Colonic mucosa (tissue), 4 donors: Measurements from ENCODE around the gene KRTAP10-4. TPM values are rescaled to one million over a fixed set of nuclear protein-coding genes. Genes with fewer than 3 reads are reported as not detected.
"Not testable (repeated sequence)": the region's sequence is repeated elsewhere in the genome, so short reads cannot be mapped to it uniquely, and the experiment has no call there.

Source experiments
- DNase-seq: peaks from one replicate; pipeline ENCODE4 v3.0.0-alpha.2; 2020
- H3K27ac ChIP-seq: fragments of 200-600 bp; one replicate; pipeline ENCODE4 v1.8.0; 2021
- H3K27me3 ChIP-seq: fragments of 200-600 bp; one replicate; pipeline ENCODE4 v1.8.0; 2021
- H3K36me3 ChIP-seq: fragments of 200-600 bp; one replicate; pipeline ENCODE4 v1.8.0; 2021
- H3K4me1 ChIP-seq: fragments of 200-600 bp; one replicate; pipeline ENCODE4 v1.8.0; 2021; ENCODE audit warnings: mild to moderate bottlenecking
- H3K4me3 ChIP-seq: fragments of 200-600 bp; one replicate; pipeline ENCODE4 v1.8.0; 2021
- H3K9ac ChIP-seq, 2 donors: one replicate each; pipeline ENCODE4 v1.7.0; 2013; ENCODE audit warnings: control low read depth in 2 of 2, low read depth in 2 of 2, low read length in 2 of 2
- H3K9me3 ChIP-seq: fragments of 200-600 bp; one replicate; pipeline ENCODE4 v1.8.0; 2021
- CTCF ChIP-seq: fragments of 200-600 bp; IDR thresholded peaks from one replicate; pipeline ENCODE4 v1.8.0; 2022; ENCODE audit warnings: antibody characterized with exemption, mild to moderate bottlenecking
- intact Hi-C: fragments of 100-400 bp; cut with DNase I; formaldehyde crosslinking; loops from one replicate; pipeline ENCODE4 v1.14.1; 2022
- total RNA-seq, 2 donors: library from RNA; stranded (reverse); fragmentation: NEBNext Ultra II Directional in 1 of 2; extraction: Animal tissue kit (Norgen Biotek cat#: 25700) in 1 of 2; gene quantifications; one replicate each; pipeline ENCODE4 v1.2.1, GENCODE V29; 2021
- donor health status: healthy.
- donor health status: DM: no; HTN: no; CAD: no.
- donor health status: DM: no; HTN: no; CAD: no.

The KRTAP10-4 gene, protein sequence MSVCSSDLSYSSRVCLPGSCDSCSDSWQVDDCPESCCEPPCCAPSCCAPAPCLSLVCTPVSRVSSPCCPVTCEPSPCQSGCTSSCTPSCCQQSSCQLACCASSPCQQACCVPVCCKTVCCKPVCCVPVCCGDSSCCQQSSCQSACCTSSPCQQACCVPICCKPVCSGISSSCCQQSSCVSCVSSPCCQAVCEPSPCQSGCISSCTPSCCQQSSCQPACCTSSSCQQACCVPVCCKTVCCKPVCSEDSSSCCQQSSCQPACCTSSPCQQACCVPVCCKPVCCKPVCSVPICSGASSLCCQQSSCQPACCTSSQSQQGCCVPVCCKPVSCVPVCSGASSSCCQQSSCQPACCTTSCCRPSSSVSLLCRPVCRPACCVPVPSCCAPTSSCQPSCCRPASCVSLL
- total RNA-seq: not detected

GRCh38 chr21:44573630-44574456 is at the start of gene KRTAP10-4:
TSS of gene KRTAP10-4 (plus strand) at chr21:44573729. CDS start at chr21:44573759, 30 bp downstream.
- H3K9ac ChIP-seq, H3K4me1 ChIP-seq, H3K36me3 ChIP-seq, DNase-seq, intact Hi-C loops, H3K9me3 ChIP-seq, H3K27ac ChIP-seq, H3K27me3 ChIP-seq: not testable (repeated sequence)
- peak within 1 kb of the TSS; percentile 12 for H3K4me3 ChIP-seq

- H3K36me3 ChIP-seq: no peaks in the 10 kb centered on the region
- intact Hi-C loops: no loop called here
- no peak overlapping the region for H3K4me3 ChIP-seq
- no peaks in the 10 kb centered on the region for H3K27me3 ChIP-seq
- TF ChIP-seq CTCF: no peak
- no peaks in the 10 kb centered on the region for H3K4me1 ChIP-seq
- no peak overlapping the region for H3K27ac ChIP-seq
- no peak overlapping the region for H3K9ac ChIP-seq
- DNase-seq: no peak
- H3K9me3 ChIP-seq: no peaks in the 10 kb centered on the region
Measured at GRCh38 chr21:44524414-44525371, 48.8 kb upstream of the KRTAP10-4 start.

GRCh38 chr21:44525391-44526095 is 48.0 kb upstream of the KRTAP10-4 start:
- H3K4me1 ChIP-seq: no peaks in the 10 kb centered on the region
- no peak overlapping the region for H3K4me3 ChIP-seq
- H3K9ac ChIP-seq: no peak overlapping the region
- H3K27me3 ChIP-seq: no peaks in the 10 kb centered on the region
- no peaks in the 10 kb centered on the region for H3K9me3 ChIP-seq
- no peak for DNase-seq
- TF ChIP-seq CTCF: no peak
- H3K36me3 ChIP-seq: no peaks in the 10 kb centered on the region
- no peak overlapping the region for H3K27ac ChIP-seq
- intact Hi-C loops: no loop called here

DNA sequence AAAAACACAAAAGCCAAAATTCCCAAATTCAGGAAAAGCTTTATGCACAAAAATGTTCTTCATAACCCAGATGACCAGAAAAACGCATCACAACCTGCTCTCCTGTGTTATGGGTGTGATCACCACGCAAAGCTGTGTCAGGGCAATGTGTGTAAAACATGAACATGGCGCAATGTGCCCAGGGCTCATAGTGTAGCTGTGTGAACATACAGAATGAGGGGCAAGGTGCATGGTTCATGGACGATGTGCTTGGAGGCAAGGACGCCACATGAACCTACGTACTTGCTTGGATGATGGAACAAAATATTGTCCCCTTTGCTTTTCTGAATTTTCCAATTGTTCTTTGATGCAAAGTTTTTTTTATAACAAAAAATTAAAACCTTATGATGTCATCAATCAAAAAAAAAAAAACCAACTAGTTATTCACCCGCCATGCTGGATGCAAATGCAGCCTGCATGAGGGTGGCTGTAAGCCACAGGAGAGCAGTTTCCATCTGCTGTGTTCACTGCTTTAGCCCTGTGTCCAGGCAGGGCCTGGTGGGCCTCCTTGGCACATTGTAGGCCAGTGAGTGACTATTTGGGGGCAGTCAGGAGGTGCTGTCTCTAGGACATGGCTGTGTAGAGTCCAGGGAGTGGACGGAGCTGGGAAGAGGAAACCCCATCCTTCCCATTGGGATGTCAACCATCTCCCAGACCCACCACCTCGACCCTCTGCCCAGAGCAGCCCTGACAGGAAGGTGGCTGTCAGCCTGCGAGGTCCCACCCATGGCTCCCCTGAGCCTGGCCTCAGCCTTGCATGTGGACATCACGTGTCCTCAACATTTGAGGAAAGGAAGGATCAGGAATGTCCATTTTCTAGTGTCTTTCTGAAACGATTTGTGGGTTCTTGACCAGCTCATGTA is 47.2 kb upstream of the KRTAP10-4 start:
- H3K4me1 ChIP-seq: no peaks in the 10 kb centered on the region
- H3K36me3 ChIP-seq: no peaks in the 10 kb centered on the region
- H3K27me3 ChIP-seq: no peaks in the 10 kb centered on the region
- H3K27ac ChIP-seq: no peak overlapping the region
- no peak for TF ChIP-seq CTCF
- no peaks in the 10 kb centered on the region for H3K9me3 ChIP-seq
- intact Hi-C loops: no loop called here
- H3K4me3 ChIP-seq: no peak overlapping the region
- DNase-seq: no peak
- no peak overlapping the region for H3K9ac ChIP-seq
